ENCODE results near the gene COL4A1.

COL4A1 gene

DNA sequence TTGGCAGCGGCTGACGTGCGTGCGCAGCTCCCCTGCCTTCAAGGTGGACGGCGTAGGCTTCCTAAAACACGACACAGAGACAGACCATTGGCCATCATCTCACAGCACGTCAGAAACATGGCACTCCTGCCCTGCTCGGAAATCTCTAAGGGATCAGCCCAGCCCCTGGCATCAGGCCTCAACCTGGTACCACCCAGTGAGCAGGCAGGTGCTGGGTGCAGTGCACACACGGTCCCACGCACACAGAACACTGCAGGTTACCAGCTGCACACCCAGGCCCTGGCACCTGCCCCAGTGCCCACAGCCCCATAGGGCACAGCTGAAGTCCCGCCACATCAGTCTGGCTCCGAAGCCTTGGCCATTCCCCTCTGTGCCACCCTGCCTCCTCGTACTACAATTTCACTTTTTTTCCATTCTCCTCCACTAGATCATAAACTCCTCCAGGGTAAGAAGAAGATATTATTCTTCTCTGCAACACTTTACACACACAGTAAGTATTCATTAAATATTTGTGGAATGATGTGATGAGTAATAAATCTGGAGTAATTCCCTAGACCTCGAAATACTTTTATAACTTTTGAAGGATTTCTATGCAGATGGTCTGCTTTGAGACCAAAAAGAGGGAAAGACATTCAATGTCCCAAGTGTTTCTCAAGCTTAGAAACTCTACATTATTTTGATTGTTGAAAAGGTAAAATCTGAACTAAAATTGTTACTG is 156.4 kb downstream of the COL4A1 start:
- in situ Hi-C loops (cut with MboI; ENCODE audit: low sequenced_read_pairs): no loop called here

GRCh38 chr13:110149036-110149435 is 157.9 kb downstream of the COL4A1 start:
- in situ Hi-C loops (cut with MboI; ENCODE audit: low sequenced_read_pairs): no loop called here

DNA sequence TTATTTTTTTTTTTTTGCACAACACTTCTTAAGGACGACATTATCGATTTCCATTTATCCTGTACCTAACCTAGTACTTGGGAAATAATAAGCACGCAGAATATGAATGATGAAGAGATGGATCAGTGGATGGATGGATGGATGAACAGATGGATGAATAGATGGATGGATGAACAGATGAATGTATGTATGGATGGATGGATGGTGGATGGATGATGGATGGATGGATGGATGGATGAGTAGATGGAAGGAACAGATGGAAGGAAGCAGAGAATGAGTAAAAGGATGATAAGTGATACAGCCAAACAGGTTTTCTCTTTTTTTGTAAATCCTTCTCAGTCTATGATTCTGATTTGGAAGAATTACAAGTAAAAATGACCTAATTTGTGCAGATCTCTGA is 166.9 kb downstream of the COL4A1 start:
- in situ Hi-C loops (cut with MboI; ENCODE audit: low sequenced_read_pairs): no loop called here

DNA sequence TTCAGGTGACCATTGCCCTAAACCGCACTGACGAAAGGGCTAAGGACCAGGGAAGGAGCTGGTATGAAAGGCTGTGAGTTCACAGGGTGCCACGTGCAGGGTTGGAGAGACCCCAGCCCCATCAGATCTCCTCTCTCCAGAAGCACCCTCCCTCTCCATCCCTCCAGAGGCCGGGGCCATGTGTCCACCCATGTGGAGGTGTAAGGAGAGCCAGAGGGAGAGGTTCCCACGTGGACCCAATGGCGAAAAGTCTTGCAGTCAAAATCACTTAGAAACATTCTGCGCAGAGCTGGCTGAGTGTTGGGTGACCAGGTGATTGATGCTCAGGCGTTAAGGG is 168.3 kb downstream of the COL4A1 start:
- in situ Hi-C loops (cut with MboI; ENCODE audit: low sequenced_read_pairs): no loop called here

DNA sequence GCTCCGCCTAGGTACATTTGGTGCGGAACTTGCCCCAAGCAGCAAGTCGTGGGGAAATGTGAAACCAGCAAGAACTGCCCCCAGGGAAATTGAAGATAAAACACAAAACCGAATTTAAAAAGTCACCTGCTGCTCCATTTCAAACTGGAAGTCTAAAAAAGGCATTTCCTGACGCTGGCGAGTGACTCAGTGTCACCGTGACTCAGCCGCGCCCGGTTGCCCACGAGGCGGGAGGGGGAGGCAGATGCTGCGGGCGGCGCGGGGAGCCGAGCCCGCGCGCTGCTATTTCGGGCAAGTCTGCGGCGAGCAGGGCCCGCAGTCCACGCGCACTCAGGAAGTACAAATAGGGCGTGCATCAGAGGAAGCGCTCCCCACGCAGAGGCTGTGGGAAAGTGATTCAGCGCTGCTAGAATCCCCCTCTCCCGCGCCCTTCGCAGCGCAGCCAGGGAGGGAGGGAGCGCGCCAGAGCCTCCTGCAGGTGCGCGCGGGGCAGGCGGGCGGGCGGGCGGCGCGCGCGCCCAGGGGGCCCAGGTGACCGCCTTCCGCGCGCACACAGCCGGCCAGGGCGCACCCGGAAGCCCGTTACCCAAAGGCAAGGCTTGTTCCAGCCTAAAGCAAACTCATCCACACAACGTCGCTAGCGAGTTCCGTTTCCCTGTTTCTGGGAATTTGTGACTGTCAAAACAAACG is 168.8 kb downstream of the COL4A1 start:
- in situ Hi-C loops (cut with MboI; ENCODE audit: low sequenced_read_pairs): no loop called here

DNA sequence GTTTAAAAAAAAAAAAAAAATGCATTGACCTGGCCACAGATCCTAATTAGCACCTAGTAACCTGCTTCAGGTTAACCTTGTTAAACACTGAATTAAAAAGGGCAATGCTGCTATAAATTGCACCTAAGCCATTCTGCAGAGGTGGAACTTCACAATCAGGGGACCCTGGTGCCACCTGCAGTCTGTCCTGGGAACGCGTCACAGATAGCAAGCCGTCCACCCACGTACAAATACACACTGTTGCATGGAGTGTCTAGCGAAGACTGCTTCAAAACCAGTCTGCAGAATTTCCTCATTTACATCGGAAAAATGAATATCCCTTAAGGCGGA is 169.3 kb downstream of the COL4A1 start:
- in situ Hi-C loops (cut with MboI; ENCODE audit: low sequenced_read_pairs): no loop called here

GRCh38 chr13:110136660-110137585 is 170.0 kb downstream of the COL4A1 start:
- in situ Hi-C loops (cut with MboI; ENCODE audit: low sequenced_read_pairs): no loop called here

DNA sequence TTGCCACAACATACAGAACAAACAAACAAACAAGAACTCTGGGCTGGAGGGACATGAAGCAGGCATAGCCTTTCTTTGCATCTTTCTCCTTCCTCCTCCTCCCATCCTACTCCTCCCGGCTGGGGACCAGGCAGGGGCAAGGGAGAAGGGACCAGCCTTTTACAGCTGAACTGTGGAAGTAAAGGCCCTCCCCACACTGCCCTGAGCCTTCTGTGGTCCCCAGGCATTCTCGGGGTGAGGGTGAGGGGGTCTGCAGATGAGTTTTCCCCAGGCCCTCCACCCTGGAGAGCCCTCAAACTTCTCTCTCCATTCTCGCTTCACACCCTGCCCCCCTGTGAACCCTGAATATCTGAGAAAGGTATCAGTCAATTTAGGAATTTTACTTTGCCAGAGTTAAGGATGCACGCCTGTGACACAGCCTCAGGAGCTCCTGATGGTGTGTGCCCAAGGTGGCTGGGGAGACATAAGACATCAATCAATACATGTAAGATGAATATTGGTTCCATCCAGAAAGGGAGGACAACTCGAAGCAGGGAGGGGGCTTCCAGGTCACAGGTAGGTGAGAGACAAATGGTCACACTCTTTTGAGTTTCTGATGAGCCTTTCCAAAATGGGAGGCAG is 170.9 kb downstream of the COL4A1 start:
- in situ Hi-C loops (cut with MboI; ENCODE audit: low sequenced_read_pairs): no loop called here

DNA sequence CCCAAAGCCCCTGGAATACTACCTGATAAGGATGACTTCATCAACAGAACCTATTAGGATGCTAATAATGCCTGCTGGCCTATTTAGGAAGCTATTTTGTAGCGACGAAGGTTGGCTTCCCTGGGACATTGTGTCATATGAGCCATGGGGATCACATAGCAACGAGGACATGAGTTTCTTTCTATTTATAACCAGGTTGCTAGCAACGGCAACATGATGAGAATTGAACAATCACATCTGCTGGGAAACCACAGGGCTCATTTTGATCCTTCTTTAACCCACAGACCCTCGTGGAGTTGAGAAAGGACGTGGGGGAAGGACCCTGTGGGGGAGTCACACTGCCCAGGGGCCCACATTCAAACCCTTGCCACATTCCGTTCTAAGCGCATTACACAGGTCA is 172.2 kb downstream of the COL4A1 start:
- in situ Hi-C loops (cut with MboI; ENCODE audit: low sequenced_read_pairs): no loop called here

DNA sequence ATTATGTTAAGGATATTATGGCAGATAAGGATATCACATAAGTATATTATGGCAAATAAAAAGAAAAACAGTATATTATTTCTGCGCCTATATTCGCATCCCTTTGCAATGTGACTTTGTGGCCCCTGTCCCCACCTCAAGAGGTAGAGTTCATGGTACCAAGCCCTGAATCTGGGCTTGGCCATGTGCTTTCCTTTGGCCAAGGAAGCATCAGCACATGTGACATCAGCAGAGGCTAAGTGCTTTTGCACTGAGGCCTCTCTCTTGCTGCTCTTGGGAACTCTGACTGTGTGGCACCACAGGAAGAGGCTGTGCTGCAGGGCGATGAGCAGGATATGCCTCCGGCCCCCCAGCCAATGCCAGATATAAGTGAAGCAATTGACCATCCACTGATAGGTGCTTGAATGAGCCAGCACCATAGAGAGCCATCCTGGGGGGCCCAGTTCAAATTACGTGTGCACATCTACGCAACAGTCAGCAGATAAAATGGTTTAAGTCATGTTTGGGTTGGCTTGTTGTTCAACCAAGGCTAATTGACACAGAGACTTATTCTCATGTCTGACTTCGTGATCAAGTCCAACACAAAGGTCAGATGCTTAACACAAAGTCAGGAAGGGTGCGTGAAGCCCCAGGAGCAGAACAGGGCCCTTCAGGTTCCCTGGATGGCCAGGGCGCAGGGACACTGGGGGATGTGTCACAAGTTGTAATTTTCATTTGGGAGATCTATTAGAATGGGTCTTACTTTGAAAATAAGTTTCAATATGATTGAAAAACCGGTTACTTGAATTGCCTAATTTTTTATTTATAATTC is 173.3 kb downstream of the COL4A1 start:
- in situ Hi-C loops (cut with MboI; ENCODE audit: low sequenced_read_pairs): no loop called here

DNA sequence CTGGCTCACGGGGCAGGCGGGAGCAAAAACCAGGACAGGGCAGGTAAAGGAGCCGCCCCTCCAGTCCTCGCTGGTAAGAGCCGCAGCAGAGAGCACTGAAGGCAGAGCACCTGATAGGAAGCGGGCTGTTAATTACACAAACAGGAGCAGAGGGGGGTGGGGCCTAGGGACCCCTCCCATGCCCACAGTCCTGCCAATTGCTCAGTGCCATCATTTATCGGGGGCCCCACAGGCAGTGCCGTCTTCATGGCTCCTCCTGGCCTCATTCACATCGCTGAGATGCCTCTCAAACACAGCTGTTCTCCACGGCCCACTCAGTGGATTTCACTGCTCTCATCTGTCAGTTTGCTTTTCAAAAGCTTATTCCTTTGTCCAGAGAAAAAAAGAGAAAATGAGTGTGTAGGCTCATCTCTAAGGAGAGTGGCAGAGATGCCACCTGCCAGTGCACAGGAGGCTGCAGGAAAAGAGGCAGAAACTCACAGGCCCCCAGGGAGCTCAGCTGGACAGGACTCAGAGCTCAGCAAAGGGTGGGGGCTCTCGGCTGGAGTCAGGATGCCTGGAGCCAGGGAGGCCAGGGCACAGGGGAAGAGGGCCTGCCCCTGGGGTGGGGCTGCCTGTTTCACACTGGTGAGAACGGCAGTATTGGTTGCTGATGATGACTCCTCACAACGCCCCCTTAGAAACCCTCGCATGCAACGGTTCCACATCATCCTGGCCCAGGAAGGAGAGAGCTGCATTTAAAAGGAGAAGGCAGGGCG is 174.6 kb downstream of the COL4A1 start:
- in situ Hi-C loops (cut with MboI; ENCODE audit: low sequenced_read_pairs): no loop called here

GRCh38 chr13:110131424-110131823 is 175.5 kb downstream of the COL4A1 start:
- in situ Hi-C loops (cut with MboI; ENCODE audit: low sequenced_read_pairs): no loop called here

- in situ Hi-C loops (cut with MboI; ENCODE audit: low sequenced_read_pairs): no loop called here
Measured at GRCh38 chr13:110130431-110130830, 176.5 kb downstream of the COL4A1 start.

- in situ Hi-C loops (cut with MboI; ENCODE audit: low sequenced_read_pairs): no loop called here
Measured at GRCh38 chr13:110129539-110130186, 177.3 kb downstream of the COL4A1 start.

- in situ Hi-C loops (cut with MboI; ENCODE audit: low sequenced_read_pairs): no loop called here
Measured at GRCh38 chr13:110129076-110129475, 177.9 kb downstream of the COL4A1 start.

- in situ Hi-C loops (cut with MboI; ENCODE audit: low sequenced_read_pairs): no loop called here
Measured at GRCh38 chr13:110128546-110128945, 178.4 kb downstream of the COL4A1 start.

DNA sequence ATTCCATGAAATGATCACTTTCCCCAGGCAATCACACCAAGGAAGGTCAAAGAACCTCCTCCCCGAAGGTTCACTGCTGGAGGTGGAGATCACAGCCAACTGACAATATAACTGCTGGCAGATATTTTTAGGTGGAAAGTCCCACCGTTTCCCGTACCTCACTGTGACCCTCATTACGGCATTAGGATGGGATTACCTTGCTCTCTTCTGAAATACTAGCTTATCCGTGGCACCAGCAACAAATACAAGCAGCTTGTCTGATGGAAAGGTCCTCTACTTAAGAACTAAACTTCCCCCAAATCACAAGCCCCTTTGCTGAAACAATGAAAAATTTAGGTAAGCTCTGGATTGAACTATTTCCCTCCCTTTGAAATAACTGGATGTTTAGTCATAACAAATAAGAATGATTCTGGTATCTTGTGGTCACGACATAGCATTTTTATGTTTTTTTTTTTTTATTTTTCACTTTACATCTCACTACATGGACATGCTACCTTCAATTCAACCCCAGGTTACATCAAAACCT is 178.9 kb downstream of the COL4A1 start:
- in situ Hi-C loops (cut with MboI; ENCODE audit: low sequenced_read_pairs): no loop called here

GRCh38 chr13:110126391-110126961 is 180.5 kb downstream of the COL4A1 start:
- in situ Hi-C loops (cut with MboI; ENCODE audit: low sequenced_read_pairs): no loop called here

Data from HL-60/S4 treated with phorbol 12-myristate 13-acetate at 8.2 ng/mL for 4 days and 3 days (cell line).